HL-60 (cell line): Measurements from ENCODE around the gene CYP26B1.

Source experiments
- DNase-seq, 2 experiments: peaks; one replicate each; pipeline ENCODE4 v3.0.0-alpha.2; 2010 to 2020; ENCODE audit warnings: low read depth in 1 of 2, low spot score in 1 of 2
- H3K27ac ChIP-seq: fragments of 250-450 bp; sonication (Bioruptor Pico); replicated peaks from 2 replicates; pipeline ENCODE4 v1.5.1; 2020; ENCODE audit warnings: mild to moderate bottlenecking, moderate library complexity
- H3K27me3 ChIP-seq: fragments of 250-450 bp; sonication (Bioruptor Pico); 2 replicates; pipeline ENCODE4 v1.5.1; 2021; ENCODE audit warnings: mild to moderate bottlenecking, moderate library complexity; ENCODE audit not compliant: insufficient read depth, poor library complexity, severe bottlenecking
- H3K4me3 ChIP-seq: replicated peaks from 2 replicates; pipeline ENCODE4 v1.5.1; 2011; ENCODE audit warnings: mild to moderate bottlenecking, control low read depth, low read length; ENCODE audit not compliant: insufficient read depth
- GABPA ChIP-seq: IDR thresholded peaks from 2 replicates; pipeline ENCODE4 v1.6.1; 2012; ENCODE audit warnings: low read depth
- POLR2AphosphoS5 ChIP-seq: IDR thresholded peaks from 2 replicates; pipeline ENCODE4 v1.6.1; 2012; ENCODE audit warnings: low read depth
- SPI1 ChIP-seq: IDR thresholded peaks from 2 replicates; pipeline ENCODE4 v1.6.1; 2012; ENCODE audit warnings: low read depth, mild to moderate bottlenecking, borderline replicate concordance
- TF ChIP-seq, protein P1 (sequence below): IDR thresholded peaks from one replicate; pipeline ENCODE4 v1.5.1; 2011; ENCODE audit warnings: low read length, control low read depth, inconsistent platforms; ENCODE audit not compliant: insufficient read depth
- TF ChIP-seq, protein P2 (sequence below): IDR thresholded peaks from 2 replicates; pipeline ENCODE4 v1.6.1; 2012; ENCODE audit warnings: low read depth; ENCODE audit not compliant: insufficient replicate concordance

Gene CYP26B1

DNA sequence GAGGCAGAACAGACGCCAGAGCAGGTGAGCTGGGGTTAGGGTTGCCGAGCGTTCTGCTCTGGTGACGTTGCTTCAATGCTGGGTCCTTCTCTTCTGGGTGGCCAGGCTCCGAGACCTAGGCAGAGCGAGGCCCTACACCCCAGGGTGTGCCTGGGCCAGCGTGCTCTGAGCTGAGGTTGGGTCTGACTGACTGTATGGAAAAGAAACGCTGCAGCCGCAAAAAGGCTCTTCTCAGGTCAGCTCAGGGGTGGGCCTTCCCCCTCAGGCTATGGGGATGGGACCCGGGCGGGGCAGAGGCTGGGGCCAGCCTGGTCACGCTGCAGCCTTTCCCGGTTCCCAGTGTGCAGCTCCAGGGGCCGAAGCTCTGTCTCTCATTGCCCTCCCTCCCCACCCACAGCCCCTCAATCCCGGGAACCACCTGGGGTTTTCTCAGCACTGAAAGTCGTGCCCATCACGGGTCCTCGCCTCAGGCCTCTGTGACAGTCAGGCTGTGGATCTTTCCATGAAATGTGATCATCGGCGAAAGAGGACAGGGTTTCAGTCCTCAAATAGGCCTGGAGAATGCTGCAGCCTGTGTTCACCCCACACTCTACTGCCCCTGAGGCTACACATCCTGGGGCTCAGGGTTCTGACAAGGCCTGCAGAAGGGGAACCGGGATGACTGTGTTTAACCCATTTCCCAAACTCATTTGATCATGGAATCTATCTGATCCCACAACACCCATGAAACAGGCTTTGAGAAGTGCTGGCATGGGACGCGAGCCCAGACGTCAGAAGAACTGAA, 19.4 kb downstream of the CYP26B1 start:
- Histone ChIP-seq H3K27me3 (peaks cover 2% of the 10 kb centered on the region), H3K4me3 (no peak overlapping the region), H3K27ac (no peak overlapping the region)
- TF ChIP-seq, protein P1, sequence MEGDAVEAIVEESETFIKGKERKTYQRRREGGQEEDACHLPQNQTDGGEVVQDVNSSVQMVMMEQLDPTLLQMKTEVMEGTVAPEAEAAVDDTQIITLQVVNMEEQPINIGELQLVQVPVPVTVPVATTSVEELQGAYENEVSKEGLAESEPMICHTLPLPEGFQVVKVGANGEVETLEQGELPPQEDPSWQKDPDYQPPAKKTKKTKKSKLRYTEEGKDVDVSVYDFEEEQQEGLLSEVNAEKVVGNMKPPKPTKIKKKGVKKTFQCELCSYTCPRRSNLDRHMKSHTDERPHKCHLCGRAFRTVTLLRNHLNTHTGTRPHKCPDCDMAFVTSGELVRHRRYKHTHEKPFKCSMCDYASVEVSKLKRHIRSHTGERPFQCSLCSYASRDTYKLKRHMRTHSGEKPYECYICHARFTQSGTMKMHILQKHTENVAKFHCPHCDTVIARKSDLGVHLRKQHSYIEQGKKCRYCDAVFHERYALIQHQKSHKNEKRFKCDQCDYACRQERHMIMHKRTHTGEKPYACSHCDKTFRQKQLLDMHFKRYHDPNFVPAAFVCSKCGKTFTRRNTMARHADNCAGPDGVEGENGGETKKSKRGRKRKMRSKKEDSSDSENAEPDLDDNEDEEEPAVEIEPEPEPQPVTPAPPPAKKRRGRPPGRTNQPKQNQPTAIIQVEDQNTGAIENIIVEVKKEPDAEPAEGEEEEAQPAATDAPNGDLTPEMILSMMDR = no peak
- TF ChIP-seq, protein P2, sequence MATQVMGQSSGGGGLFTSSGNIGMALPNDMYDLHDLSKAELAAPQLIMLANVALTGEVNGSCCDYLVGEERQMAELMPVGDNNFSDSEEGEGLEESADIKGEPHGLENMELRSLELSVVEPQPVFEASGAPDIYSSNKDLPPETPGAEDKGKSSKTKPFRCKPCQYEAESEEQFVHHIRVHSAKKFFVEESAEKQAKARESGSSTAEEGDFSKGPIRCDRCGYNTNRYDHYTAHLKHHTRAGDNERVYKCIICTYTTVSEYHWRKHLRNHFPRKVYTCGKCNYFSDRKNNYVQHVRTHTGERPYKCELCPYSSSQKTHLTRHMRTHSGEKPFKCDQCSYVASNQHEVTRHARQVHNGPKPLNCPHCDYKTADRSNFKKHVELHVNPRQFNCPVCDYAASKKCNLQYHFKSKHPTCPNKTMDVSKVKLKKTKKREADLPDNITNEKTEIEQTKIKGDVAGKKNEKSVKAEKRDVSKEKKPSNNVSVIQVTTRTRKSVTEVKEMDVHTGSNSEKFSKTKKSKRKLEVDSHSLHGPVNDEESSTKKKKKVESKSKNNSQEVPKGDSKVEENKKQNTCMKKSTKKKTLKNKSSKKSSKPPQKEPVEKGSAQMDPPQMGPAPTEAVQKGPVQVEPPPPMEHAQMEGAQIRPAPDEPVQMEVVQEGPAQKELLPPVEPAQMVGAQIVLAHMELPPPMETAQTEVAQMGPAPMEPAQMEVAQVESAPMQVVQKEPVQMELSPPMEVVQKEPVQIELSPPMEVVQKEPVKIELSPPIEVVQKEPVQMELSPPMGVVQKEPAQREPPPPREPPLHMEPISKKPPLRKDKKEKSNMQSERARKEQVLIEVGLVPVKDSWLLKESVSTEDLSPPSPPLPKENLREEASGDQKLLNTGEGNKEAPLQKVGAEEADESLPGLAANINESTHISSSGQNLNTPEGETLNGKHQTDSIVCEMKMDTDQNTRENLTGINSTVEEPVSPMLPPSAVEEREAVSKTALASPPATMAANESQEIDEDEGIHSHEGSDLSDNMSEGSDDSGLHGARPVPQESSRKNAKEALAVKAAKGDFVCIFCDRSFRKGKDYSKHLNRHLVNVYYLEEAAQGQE = no peak
- TF ChIP-seq SPI1 (no peak), POLR2AphosphoS5 (no peak), GABPA (no peak)
- no peak for DNase-seq

DNA sequence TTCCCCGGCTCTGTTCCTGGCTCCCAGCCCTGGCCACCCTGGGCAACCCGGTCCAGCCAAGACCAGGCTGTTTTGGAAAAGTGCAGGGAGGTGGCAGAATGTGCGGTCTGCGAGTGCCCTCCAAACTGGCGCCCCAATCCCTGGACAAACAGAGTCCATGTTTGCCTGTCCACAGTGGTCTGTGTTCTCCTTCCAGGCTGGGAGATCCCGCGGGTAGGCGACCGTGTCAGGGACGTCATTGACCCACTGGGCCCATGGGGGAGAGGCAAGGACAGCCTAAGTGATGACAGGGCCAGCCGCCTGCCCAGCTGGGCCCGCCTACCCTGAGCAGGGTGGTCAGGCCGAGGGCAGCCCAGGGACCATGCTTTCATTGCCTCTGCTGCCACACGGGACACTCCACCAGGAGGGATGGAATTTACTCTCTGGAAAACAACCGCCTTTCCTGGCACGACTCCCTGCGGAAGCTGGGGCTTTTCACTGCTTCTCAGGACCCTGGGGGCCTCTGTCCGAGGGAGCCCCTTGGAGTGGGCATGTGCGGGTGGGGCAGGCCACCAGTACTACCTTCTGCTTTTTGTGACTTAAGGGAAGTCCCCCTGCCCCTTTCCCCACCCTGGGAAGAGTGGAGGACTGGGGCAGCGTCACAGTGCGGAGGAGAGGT, 20.1 kb downstream of the CYP26B1 start:
- H3K27me3 ChIP-seq = peaks cover 2% of the 10 kb centered on the region
- no peak for TF ChIP-seq GABPA
- TF ChIP-seq, protein P1 = no peak
- no peak for TF ChIP-seq SPI1
- no peak for TF ChIP-seq POLR2AphosphoS5
- TF ChIP-seq, protein P2 = no peak
- H3K27ac ChIP-seq = no peak overlapping the region
- H3K4me3 ChIP-seq = no peak overlapping the region
- no peak for DNase-seq

DNA sequence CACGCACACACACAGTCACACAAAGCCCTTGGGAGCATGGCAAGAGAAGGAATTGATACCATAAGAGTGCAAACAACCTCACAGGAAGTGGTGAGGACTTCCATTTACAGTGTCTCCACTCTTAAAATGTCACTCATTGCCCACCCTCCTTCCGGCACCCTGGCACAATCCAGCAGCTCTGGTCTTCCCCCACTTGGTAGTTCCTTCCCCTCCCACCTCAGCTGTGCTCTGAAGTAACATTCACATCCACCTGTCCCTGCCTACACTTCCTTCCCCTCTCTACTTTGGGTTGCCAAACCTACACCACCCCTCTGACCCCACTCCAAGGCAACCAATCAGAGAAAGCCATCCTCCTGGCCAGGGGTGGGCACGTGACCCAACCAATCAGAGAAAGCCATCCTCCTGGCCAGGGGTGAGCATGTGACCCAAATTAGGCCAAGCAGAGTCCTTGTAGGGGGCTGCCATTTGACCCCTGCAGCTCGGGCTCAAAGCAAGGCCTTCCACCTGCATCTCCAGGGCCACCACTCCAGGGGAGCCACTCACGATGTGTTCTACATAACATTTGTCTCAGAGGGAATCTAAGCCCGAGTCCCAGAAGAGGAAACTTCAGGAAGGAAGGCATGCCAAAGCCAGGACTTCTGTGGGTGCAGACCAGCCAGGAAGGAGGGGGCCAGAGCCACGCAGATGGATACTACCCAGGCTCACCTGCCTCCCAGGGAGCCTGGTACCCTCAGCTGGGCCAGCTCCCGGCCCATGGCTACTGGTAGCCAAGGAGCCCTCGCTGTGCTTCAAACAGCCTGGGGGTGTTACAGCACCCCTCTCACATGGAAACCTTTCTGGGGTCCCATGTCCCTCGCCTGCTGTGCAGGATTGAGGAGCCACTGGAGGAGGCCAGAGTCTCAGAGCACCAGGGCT, 21.2 kb downstream of the CYP26B1 start:
- DNase-seq = no peak
- no peak overlapping the region for H3K4me3 ChIP-seq
- TF ChIP-seq POLR2AphosphoS5 (no peak), SPI1 (no peak), GABPA (no peak)
- TF ChIP-seq, protein P2 = no peak
- TF ChIP-seq, protein P1 = no peak

More for the DNA sequence above, 21.2 kb downstream of the CYP26B1 start:
- Histone ChIP-seq H3K27ac (no peak overlapping the region), H3K27me3 (peaks cover 2% of the 10 kb centered on the region)
